HS-5 (cell line): Measurements from ENCODE around the gene CRYGC.
"Not testable (repeated sequence)": the region's sequence is repeated elsewhere in the genome, so short reads cannot be mapped to it uniquely, and the experiment has no call there.

ENCODE experiments used
- DNase-seq: peaks from one replicate; pipeline ENCODE4 v3.0.0-alpha.2; 2012; ENCODE audit warnings: low read depth

Gene CRYGC

GRCh38 chr2:208136716-208137094, 7.1 kb upstream of the CRYGC start:
- no peak for DNase-seq

GRCh38 chr2:208135794-208136715, 6.4 kb upstream of the CRYGC start:
- DNase-seq: no peak

GRCh38 chr2:208134928-208135586, 5.4 kb upstream of the CRYGC start:
- no peak for DNase-seq

- no peak for DNase-seq
Observed at GRCh38 chr2:208130712-208131110, 1.1 kb upstream of the CRYGC start.

GRCh38 chr2:208128136-208128535, 1.5 kb downstream of the CRYGC start:
- no peak for DNase-seq

- DNase-seq: no peak
Observed at GRCh38 chr2:208127090-208127489, 2.5 kb downstream of the CRYGC start.

GRCh38 chr2:208125251-208125650, 4.4 kb downstream of the CRYGC start:
- DNase-seq: no peak

- DNase-seq: not testable (repeated sequence)
Observed at GRCh38 chr2:208124013-208124715, 5.5 kb downstream of the CRYGC start, which contains the start of gene CRYGD. Gene CRYGD (minus strand): TSS chr2:208124524. CDS start chr2:208124473, 51 bp downstream.

- no peak for DNase-seq
Observed at GRCh38 chr2:208122248-208122647, 7.4 kb downstream of the CRYGC start.

GRCh38 chr2:208118918-208119317, 10.7 kb downstream of the CRYGC start:
- no peak for DNase-seq

GRCh38 chr2:208117390-208117789, 12.2 kb downstream of the CRYGC start:
- not testable (repeated sequence) for DNase-seq

- no peak for DNase-seq
Observed at GRCh38 chr2:208112969-208113368, 16.7 kb downstream of the CRYGC start.

- not testable (repeated sequence) for DNase-seq
Observed at GRCh38 chr2:208112273-208112745, 17.3 kb downstream of the CRYGC start.

GRCh38 chr2:208103616-208104015, 26.0 kb downstream of the CRYGC start:
- no peak for DNase-seq

GRCh38 chr2:208101716-208102631, 27.7 kb downstream of the CRYGC start:
- DNase-seq: no peak

GRCh38 chr2:208099682-208100470, 29.8 kb downstream of the CRYGC start:
- DNase-seq: no peak

GRCh38 chr2:208098701-208099100, 30.9 kb downstream of the CRYGC start:
- DNase-seq: not testable (repeated sequence)

- no peak for DNase-seq
Observed at GRCh38 chr2:208098267-208098666, 31.4 kb downstream of the CRYGC start.

GRCh38 chr2:208097801-208098200, 31.8 kb downstream of the CRYGC start:
- DNase-seq: no peak

GRCh38 chr2:208097313-208097712, 32.3 kb downstream of the CRYGC start:
- DNase-seq: no peak
